Fibroblast of pulmonary artery (primary cell): Measurements from ENCODE around the gene NCCRP1.
"Not testable (repeated sequence)": the region's sequence is repeated elsewhere in the genome, so short reads cannot be mapped to it uniquely, and the experiment has no call there.

Source experiments
- DNase-seq: peaks from one replicate; pipeline ENCODE4 v3.0.0-alpha.2; 2010; ENCODE audit warnings: low read depth
- H3K4me3 ChIP-seq: replicated peaks from 2 replicates; pipeline ENCODE4 v1.5.1; 2011; ENCODE audit warnings: low read depth, mild to moderate bottlenecking, control low read depth, low read length, moderate library complexity
- TF ChIP-seq, protein P1 (sequence below): IDR thresholded peaks from 2 replicates; pipeline ENCODE4 v1.5.1; 2011; ENCODE audit warnings: mild to moderate bottlenecking, control low read depth, low read length, inconsistent platforms; ENCODE audit errors: missing control alignments

The NCCRP1 gene

DNA sequence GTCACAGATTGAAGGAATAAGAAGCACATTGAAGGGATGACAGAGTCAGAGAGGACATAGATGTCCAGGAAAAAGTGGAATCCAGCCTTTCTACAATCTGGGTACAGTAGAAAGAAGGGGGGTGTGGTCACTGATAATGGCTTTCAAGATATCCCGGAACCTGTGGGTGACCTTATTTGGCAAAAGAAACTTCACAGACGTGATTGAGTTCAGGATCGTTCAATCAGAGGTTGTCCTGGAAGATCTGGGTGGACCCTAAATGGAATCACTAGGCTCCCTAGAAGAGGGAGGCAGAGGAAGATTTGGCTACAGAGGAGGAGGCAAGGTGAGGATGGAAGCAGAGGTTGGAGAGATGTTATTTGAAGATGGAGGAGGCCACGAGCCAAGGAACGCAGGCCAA is 20.3 kb downstream of the NCCRP1 start:
- TF ChIP-seq, protein P1, sequence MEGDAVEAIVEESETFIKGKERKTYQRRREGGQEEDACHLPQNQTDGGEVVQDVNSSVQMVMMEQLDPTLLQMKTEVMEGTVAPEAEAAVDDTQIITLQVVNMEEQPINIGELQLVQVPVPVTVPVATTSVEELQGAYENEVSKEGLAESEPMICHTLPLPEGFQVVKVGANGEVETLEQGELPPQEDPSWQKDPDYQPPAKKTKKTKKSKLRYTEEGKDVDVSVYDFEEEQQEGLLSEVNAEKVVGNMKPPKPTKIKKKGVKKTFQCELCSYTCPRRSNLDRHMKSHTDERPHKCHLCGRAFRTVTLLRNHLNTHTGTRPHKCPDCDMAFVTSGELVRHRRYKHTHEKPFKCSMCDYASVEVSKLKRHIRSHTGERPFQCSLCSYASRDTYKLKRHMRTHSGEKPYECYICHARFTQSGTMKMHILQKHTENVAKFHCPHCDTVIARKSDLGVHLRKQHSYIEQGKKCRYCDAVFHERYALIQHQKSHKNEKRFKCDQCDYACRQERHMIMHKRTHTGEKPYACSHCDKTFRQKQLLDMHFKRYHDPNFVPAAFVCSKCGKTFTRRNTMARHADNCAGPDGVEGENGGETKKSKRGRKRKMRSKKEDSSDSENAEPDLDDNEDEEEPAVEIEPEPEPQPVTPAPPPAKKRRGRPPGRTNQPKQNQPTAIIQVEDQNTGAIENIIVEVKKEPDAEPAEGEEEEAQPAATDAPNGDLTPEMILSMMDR = no peak
- no peak for DNase-seq
- no peak overlapping the region for H3K4me3 ChIP-seq

DNA sequence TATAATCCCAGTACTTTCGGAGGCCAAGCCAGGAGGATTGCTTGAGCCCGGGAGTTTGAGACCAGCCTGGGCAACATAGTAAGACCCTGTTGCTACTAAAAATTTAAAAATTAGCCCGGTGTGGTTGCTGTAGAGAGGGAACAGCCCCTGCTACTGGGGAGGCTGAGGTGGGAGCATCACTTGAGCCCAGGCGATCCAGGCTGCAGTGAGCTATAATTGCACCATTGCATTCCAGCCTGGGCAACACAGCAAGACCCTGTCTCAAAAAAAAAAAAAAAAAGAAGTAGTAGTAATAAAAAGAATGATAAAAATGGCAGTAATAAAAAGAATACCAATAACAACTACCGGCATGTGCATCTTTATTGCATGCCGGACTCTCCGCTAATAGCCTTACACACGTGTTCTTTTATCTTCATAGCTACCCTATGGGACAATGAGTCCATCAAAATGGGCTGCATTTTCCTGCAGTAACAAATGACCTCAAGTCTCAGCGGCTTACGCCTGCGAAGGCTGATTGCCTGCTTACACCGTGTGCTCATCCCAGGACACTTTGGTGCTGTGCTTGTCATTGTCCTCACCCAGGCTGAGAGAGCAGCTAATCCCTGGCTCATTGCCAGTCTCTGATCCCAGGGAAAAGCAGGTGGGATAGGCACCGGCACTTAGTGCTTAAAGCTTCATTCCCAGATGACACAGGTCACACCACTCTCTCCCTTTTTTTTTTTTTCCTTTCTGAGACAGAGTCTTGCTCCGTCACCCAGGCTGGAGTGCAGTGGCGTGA is 21.7 kb downstream of the NCCRP1 start:
- H3K4me3 ChIP-seq = no peak overlapping the region
- TF ChIP-seq, protein P1 = no peak
- no peak for DNase-seq

DNA sequence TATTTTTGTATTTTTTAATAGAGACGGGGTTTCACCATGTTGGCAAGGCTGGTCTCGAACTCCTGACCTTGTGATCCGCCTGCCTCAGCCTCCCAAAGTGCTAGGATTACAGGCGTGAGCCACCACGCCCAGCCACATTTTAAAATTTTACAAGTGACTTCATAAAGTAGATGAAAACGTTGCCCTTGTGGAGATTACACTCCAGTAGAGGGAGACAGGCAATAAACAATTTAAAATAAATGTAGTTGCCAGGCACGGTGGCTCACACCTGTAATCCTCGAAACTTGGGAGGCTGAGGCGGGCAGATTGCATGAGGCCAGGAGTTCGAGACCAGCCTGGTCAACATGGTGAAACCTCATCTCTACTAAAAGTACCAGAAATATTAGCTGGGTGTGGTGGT is 22.3 kb downstream of the NCCRP1 start:
- H3K4me3 ChIP-seq, DNase-seq: not testable (repeated sequence)

DNA sequence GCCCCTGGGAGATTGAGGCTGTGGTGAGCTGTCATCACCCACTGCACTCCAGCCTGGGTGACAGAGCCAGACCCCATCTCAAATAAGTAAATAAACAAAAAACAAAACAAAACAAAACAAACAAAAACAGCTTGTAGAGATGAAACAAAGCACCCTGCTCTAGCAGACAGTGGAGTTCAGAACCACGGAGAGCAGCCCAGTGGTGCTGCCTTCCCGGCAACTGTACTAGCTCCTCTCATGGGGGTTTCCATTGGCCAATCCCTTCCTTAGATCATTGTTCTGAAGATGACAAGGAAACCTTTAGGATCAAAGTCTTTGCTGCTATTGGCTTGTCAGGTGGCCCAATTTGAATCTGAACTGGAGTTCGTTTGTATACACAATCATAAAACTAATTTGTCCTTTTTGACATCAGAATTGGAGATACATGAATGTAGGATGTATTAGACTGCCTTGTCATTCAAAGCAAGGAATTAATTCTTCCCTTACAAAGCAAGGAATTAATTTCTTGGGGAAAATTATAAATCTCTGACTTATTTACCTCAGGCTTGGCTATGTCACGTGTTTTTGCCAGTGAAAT is 27.0 kb downstream of the NCCRP1 start:
- TF ChIP-seq, protein P1 = no peak
- DNase-seq = peak; percentile 51
- no peak overlapping the region for H3K4me3 ChIP-seq

DNA sequence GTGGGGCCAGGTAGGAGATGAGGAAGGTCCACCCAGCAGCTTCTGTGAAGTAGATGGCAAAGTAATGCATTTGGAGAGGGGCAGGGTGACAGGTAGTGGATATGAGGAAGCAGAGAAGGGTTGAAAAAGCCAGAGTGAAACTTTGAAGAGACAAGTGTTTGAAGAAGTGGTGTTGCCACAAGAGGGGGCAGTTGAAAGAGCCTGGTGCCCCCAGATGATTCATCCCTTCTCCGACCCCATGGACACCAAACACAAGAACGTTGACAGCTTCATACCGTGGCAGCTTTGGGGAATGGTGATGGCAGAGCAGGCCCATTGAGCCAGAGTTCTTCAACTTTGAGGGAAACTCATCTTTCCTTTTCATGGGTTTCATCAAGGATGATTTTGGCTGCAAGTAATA is 28.1 kb downstream of the NCCRP1 start:
- TF ChIP-seq, protein P1 = no peak
- DNase-seq = no peak

DNA sequence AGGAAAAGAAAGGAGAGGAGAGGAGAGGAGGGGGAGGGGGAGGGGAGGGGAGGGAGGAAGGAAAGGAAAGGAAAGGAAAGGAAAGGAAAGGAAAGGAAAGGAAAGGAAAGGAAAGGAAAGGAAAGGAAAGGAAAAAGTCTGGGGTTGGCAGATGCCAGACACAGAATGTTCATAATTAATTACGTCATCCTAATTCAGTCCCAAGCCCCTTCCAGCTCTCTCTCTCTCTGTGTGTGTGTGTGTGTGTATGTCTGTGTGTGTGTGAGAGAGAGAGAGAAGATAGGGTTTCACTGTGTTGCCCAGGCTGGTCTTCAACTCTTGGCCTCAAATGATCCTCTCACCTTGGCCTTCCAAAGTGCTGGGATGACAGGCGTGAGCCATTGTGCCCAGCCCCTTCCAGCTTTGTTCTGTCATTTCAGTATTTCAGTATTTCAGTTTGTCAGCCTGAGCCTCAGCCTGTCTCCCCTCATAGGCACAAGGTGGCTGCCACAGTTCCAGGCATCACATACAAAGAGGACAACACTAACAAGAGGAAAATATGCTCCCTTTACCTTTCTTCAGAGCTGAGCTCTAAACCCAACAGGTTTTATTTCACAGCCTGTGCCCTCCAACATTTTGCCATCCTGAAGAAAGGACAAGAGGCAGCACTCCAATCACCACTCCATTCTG is 33.5 kb downstream of the NCCRP1 start:
- TF ChIP-seq, protein P1 = no peak
- DNase-seq = no peak
- H3K4me3 ChIP-seq = no peak overlapping the region

More for the DNA sequence above, 28.1 kb downstream of the NCCRP1 start:
- H3K4me3 ChIP-seq = no peak overlapping the region

DNA sequence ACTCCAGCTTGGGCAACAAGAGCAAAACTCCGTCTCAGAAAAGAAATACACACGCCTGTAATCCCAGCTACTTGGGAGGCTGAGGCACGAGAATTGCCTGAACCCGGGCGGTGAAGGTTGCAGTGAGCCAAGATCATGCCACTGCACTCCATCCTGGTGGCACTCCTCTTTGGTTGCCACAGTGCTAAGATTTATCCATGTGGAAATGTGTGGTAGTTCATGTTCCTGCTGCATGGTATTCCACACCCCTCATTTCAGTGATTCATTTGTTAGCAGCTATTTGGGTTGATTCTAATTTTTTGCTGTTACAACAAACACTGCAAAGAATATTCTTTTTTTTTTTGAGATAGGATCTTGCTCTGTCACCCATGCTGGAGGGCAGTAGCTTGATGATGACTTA is 35.9 kb downstream of the NCCRP1 start:
- DNase-seq = no peak
- no peak overlapping the region for H3K4me3 ChIP-seq
- TF ChIP-seq, protein P1 = no peak
